ENCODE data around the gene NSMCE4A.
"Not testable (repeated sequence)": the region's sequence is repeated elsewhere in the genome, so short reads cannot be mapped to it uniquely, and the experiment has no call there.

NSMCE4A gene, protein sequence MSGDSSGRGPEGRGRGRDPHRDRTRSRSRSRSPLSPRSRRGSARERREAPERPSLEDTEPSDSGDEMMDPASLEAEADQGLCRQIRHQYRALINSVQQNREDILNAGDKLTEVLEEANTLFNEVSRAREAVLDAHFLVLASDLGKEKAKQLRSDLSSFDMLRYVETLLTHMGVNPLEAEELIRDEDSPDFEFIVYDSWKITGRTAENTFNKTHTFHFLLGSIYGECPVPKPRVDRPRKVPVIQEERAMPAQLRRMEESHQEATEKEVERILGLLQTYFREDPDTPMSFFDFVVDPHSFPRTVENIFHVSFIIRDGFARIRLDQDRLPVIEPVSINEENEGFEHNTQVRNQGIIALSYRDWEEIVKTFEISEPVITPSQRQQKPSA

DNA sequence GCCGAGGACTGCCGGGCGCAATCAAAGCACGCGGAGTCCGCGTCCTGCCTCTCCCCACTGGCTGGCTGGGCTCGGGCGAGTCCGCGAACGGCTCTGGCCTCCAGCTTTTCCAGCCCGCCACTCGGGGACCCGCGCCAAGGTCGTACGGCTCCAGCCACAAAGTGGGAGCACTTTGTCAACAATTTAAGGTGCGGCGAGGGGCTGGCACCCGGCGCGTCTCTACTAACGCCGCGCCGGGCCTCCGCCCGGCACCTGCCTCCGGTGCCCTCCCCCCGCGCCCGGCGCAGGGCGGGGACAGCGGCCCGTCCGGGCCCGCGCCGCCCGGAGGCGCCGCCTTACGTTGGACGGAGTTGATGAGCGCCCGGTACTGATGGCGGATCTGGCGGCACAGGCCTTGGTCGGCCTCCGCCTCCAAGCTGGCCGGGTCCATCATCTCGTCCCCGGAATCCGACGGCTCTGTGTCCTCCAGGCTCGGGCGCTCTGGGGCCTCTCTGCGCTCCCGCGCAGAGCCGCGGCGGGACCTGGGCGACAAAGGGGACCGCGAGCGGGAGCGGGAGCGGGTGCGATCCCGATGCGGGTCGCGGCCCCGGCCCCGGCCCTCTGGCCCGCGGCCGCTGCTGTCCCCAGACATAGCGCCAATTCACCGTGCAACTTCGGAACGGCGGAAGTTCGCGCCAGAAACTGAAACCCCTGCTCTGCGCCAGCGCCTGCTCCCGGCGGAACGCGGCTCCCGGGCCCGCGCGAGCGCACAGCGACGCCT is at the start of gene NSMCE4A:
Gene NSMCE4A (minus strand): TSS at position 683 of the 760 bp plus-strand sequence. CDS start 52 bp downstream, at position 631.
- DNase-seq (ENCODE audit: low spot score), result peak; percentile 96
- TF ChIP-seq, protein P1, sequence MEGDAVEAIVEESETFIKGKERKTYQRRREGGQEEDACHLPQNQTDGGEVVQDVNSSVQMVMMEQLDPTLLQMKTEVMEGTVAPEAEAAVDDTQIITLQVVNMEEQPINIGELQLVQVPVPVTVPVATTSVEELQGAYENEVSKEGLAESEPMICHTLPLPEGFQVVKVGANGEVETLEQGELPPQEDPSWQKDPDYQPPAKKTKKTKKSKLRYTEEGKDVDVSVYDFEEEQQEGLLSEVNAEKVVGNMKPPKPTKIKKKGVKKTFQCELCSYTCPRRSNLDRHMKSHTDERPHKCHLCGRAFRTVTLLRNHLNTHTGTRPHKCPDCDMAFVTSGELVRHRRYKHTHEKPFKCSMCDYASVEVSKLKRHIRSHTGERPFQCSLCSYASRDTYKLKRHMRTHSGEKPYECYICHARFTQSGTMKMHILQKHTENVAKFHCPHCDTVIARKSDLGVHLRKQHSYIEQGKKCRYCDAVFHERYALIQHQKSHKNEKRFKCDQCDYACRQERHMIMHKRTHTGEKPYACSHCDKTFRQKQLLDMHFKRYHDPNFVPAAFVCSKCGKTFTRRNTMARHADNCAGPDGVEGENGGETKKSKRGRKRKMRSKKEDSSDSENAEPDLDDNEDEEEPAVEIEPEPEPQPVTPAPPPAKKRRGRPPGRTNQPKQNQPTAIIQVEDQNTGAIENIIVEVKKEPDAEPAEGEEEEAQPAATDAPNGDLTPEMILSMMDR (IDR thresholded peaks at IDR 0.05; ENCODE audit: extremely low read depth, missing control alignments), result peak; percentile 80

DNA sequence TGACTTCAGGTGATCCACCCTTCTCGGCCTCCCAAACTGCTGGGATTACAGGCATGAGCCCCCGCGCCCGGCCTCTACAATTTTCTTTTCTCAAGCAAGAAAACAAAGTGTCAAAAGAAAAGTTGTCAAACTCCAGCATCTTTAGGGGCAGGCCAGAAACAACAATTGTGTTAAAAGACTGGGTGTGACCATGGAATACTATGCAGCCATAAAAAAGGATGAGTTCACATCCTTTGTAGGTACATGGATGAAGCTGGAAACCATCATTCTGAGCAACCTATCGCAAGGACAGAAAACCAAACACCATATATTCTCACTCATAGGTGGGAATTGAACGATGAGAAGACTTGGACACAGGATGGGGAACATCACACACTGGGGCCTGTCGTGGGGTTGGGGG is 48.2 kb upstream of the NSMCE4A start:
- not testable (repeated sequence) for DNase-seq (ENCODE audit: low spot score)

DNA sequence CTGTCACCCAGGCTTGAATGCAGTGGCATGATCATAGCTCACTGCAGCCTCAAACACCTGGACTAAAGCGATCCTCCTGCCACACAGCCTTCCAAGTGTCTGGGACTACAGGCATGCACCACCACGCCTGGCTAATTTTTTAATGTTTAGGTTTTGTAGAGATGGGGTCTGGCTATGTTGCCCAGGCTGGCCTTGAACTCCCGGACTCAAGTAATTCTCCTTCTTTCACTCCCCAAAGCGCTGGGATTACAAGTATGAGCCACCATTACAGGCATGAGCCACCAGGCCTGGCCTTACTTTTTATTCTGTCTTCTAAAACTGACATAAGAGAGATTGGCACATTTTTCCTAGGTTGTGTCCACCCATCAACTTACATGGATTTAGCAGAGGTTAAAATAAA is 47.3 kb upstream of the NSMCE4A start:
- no peak for DNase-seq (ENCODE audit: low spot score)
- TF ChIP-seq, protein P1 (IDR thresholded peaks at IDR 0.05; ENCODE audit: extremely low read depth, missing control alignments), result no peak

DNA sequence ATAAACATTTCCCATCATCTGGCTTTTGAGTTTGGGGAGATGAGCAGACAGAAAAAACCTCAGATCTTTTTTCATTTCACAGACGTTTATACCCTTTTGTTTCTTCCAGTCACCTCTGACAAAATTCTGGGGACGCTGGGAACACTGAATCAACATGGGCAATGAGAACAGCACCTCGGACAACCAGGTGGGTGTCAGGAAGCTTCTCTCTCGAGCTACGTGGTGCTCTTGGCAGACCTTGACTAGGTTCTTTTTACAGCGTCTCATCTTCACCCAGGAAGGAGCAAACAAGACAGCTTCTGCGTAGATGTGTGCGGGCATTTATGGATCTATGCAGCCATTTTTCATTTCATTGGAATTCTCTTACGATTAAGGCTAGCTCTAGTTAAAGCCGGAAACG is 46.8 kb upstream of the NSMCE4A start:
- no peak for DNase-seq (ENCODE audit: low spot score)
- TF ChIP-seq, protein P1 (IDR thresholded peaks at IDR 0.05; ENCODE audit: extremely low read depth, missing control alignments), result no peak

DNA sequence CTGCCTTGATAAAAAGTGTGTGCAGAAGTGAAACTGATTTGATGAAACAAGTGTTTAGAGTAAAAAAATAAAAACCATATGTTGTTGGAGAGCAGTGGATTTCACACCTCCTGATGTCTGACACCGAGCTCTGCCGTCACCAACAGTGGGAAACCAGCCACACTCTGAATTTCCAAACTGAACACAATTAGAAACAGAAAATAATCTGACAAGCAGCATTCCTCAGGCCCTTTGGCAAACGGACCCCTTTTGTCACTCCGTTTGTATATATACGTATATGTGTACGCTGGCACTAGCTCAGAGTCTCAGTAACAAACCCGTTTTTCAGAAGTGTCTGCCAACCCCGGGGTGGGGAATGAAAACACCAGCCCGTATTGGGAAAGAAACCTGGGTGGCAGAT is 46.4 kb upstream of the NSMCE4A start:
- DNase-seq (ENCODE audit: low spot score), result no peak
- TF ChIP-seq, protein P1 (IDR thresholded peaks at IDR 0.05; ENCODE audit: extremely low read depth, missing control alignments), result no peak

DNA sequence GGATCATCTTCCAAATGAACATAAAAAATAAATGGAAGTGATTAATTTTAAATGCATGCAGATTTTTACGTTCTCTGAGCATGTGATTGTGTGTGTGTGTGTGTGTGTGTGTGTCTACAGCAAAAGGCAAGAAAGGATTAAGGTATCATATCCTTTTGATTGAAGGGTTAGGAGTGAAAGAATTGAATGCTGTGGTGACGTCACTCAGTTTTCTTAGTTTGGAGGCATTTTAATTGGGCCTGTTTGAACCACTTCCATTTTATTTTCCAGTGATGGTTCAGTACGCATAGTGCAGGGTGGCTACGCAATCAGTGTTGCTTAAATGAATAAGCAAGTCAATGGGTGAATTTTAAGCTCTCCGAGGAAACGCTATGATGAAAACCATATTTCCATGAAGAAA is 45.2 kb upstream of the NSMCE4A start:
- TF ChIP-seq, protein P1 (IDR thresholded peaks at IDR 0.05; ENCODE audit: extremely low read depth, missing control alignments), result no peak
- no peak for DNase-seq (ENCODE audit: low spot score)

DNA sequence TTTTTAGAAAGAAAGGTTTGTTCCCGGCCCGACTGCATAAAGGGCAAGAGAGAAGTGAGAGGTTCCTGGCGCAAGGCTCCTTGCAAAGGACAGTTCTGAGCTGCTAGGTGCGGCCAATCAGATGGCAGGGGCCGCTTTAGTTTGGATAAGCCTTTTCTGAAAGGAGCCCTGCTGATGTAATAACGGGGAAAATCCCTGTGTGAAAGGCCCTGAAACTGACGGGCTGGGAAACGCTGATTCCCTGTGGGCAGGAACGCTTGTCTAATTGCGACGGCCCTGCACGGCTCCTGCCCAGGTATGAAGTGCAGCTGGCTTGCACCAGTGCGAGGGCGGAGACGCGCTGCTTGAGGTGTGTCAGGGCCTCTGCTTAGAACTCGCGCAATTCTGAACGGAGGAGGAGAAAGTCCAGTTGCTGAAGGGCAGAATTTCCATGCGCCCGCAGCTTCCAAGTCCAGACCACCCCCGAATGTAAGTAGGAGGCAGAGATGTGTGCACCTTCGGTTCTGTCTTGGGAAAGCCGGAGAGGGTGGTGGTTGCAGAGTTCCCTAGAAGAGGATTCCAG is 44.5 kb upstream of the NSMCE4A start:
- DNase-seq (ENCODE audit: low spot score), result no peak
- TF ChIP-seq, protein P1 (IDR thresholded peaks at IDR 0.05; ENCODE audit: extremely low read depth, missing control alignments), result no peak

Measured in GM20000 (cell line).